Activated CD4-positive, alpha-beta T cell treated with anti-CD3 and anti-CD28 coated beads, Interleukin-2, Interleukin-6, amounts not matched to agents 100 ng/mL and 50 ng/mL, durations not matched to agents 16 hours and 8 hours (primary cell): ENCODE data around the gene NDUFA12.
"Not testable (repeated sequence)": the region's sequence is repeated elsewhere in the genome, so short reads cannot be mapped to it uniquely, and the experiment has no call there.

ENCODE experiments used
- DNase-seq: peaks from one replicate; pipeline ENCODE4 v3.0.0-alpha.2; 2020

Gene NDUFA12

GRCh38 chr12:95003213-95003920 lies at the start of gene NDUFA12:
TSS of gene NDUFA12 (minus strand) at chr12:95003697. CDS start at chr12:95003680, 17 bp downstream.
- DNase-seq: peak; percentile 97

GRCh38 chr12:95051241-95051640 lies 47.7 kb upstream of the NDUFA12 start:
- DNase-seq: no peak

GRCh38 chr12:95037906-95038305 lies 34.4 kb upstream of the NDUFA12 start:
- DNase-seq: no peak

GRCh38 chr12:95034750-95035149 lies 31.3 kb upstream of the NDUFA12 start:
- no peak for DNase-seq

- DNase-seq: no peak
Observed at GRCh38 chr12:95022477-95022876, 19.0 kb upstream of the NDUFA12 start.

- DNase-seq: no peak
Observed at GRCh38 chr12:95017482-95017881, 14.0 kb upstream of the NDUFA12 start.

- no peak for DNase-seq
Observed at GRCh38 chr12:95016120-95016519, 12.6 kb upstream of the NDUFA12 start.

GRCh38 chr12:95014554-95014953 lies 11.1 kb upstream of the NDUFA12 start:
- no peak for DNase-seq

- DNase-seq: no peak
Observed at GRCh38 chr12:95006206-95006605, 2.7 kb upstream of the NDUFA12 start.

- DNase-seq: no peak
Observed at GRCh38 chr12:95004610-95005009, 1.1 kb upstream of the NDUFA12 start.

GRCh38 chr12:95003921-95004272 lies 400 bp upstream of the NDUFA12 start:
- no peak for DNase-seq

- no peak for DNase-seq
Observed at GRCh38 chr12:95002754-95003153, 743 bp downstream of the NDUFA12 start.

GRCh38 chr12:94998326-94998725 lies 5.2 kb downstream of the NDUFA12 start:
- no peak for DNase-seq

- no peak for DNase-seq
Observed at GRCh38 chr12:94997726-94998125, 5.8 kb downstream of the NDUFA12 start.

GRCh38 chr12:94997061-94997460 lies 6.4 kb downstream of the NDUFA12 start:
- DNase-seq: no peak

GRCh38 chr12:94994312-94994711 lies 9.2 kb downstream of the NDUFA12 start:
- no peak for DNase-seq

GRCh38 chr12:94993855-94994254 lies 9.6 kb downstream of the NDUFA12 start:
- DNase-seq: not testable (repeated sequence)

- DNase-seq: peak; percentile 5
Observed at GRCh38 chr12:94990222-94990621, 13.3 kb downstream of the NDUFA12 start.

GRCh38 chr12:94988471-94988870 lies 15.0 kb downstream of the NDUFA12 start:
- no peak for DNase-seq

- DNase-seq: peak; percentile 7
Observed at GRCh38 chr12:94987801-94988200, 15.7 kb downstream of the NDUFA12 start.

GRCh38 chr12:94987076-94987669 lies 16.3 kb downstream of the NDUFA12 start:
- DNase-seq: no peak

GRCh38 chr12:94985099-94985498 lies 18.4 kb downstream of the NDUFA12 start:
- DNase-seq: not testable (repeated sequence)

- no peak for DNase-seq
Observed at GRCh38 chr12:94983321-94983720, 20.2 kb downstream of the NDUFA12 start.

GRCh38 chr12:94982456-94982855 lies 21.0 kb downstream of the NDUFA12 start:
- no peak for DNase-seq

- no peak for DNase-seq
Observed at GRCh38 chr12:94980577-94980976, 22.9 kb downstream of the NDUFA12 start.
